SU-DHL-6 (cell line): ENCODE data around the gene TMEM128.
A peak's percentile ranks its signal among the peaks of the same experiment; 100 is the strongest.

ENCODE experiments used
- H2AFZ ChIP-seq: fragments of 200-600 bp; sonication (generic); 2 replicates; pipeline ENCODE4 v1.6.1; 2014; ENCODE audit warnings: low read depth, mild to moderate bottlenecking, moderate library complexity, mixed read lengths, antibody characterized with exemption, low read length; ENCODE audit not compliant: severe bottlenecking
- H3F3A ChIP-seq: fragments of 200-600 bp; shearing (Covaris generic); 2 replicates; pipeline ENCODE4 v1.6.0; 2016; ENCODE audit warnings: antibody characterized with exemption, mild to moderate bottlenecking; ENCODE audit not compliant: insufficient read depth
- H3K27ac ChIP-seq: fragments of 200-600 bp; sonication (generic); 2 replicates; pipeline ENCODE4 v1.5.1; 2016; ENCODE audit warnings: low read depth, mild to moderate bottlenecking, low read length, moderate library complexity, mixed read lengths
- H3K27me3 ChIP-seq: fragments of 200-600 bp; sonication (generic), shearing (Covaris generic); 2 replicates; pipeline ENCODE4 v1.6.0; 2014; ENCODE audit warnings: mild to moderate bottlenecking, low read length
- H3K36me3 ChIP-seq: fragments of 200-600 bp; sonication (generic); 2 replicates; pipeline ENCODE4 v1.6.1; 2014; ENCODE audit warnings: mild to moderate bottlenecking, low read length, mixed read lengths
- H3K4me2 ChIP-seq: fragments of 300-600, 200-600 bp; shearing (Covaris generic), sonication (generic); 2 replicates; pipeline ENCODE4 v1.6.0; 2014; ENCODE audit warnings: low read length, low read depth, mild to moderate bottlenecking; ENCODE audit not compliant: poor library complexity, severe bottlenecking
- H3K4me3 ChIP-seq: fragments of 200-600 bp; sonication (generic); 2 replicates; pipeline ENCODE4 v1.5.1; 2014; ENCODE audit warnings: antibody characterized with exemption, low read length, mild to moderate bottlenecking, mixed read lengths; ENCODE audit not compliant: insufficient read depth, poor library complexity, severe bottlenecking
- H3K79me2 ChIP-seq: fragments of 200-600 bp; sonication (generic); 2 replicates; pipeline ENCODE4 v1.6.1; 2014; ENCODE audit warnings: mild to moderate bottlenecking, low read length, moderate library complexity; ENCODE audit not compliant: insufficient read depth
- H3K9ac ChIP-seq: fragments of 200-600 bp; sonication (generic); 2 replicates; pipeline ENCODE4 v1.7.0; 2014; ENCODE audit warnings: mild to moderate bottlenecking, low read length
- H3K9me2 ChIP-seq: fragments of 200-600 bp; sonication (generic); replicated peaks from 2 replicates; pipeline ENCODE4 v1.6.1; 2014; ENCODE audit warnings: low read length; ENCODE audit not compliant: insufficient read depth
- H3K9me3 ChIP-seq: fragments of 200-600 bp; sonication (generic); 2 replicates; pipeline ENCODE4 v1.6.1; 2014; ENCODE audit warnings: low read length, mixed read lengths; ENCODE audit not compliant: insufficient read depth
- H4K20me1 ChIP-seq: fragments of 200-600 bp; sonication (generic); 2 replicates; pipeline ENCODE4 v1.6.1; 2014; ENCODE audit warnings: low read depth, mild to moderate bottlenecking, antibody characterized with exemption, low read length, moderate library complexity, mixed read lengths
- CTCF ChIP-seq: fragments of 200-600 bp; sonication (generic); IDR thresholded peaks from one replicate; pipeline ENCODE4 v1.5.1; 2017; ENCODE audit warnings: antibody characterized with exemption, mild to moderate bottlenecking, low read length, moderate library complexity; ENCODE audit not compliant: insufficient read depth, poor library complexity, severe bottlenecking
- EZH2phosphoT487 ChIP-seq: fragments of 200-600 bp; sonication (generic), shearing (Covaris generic); conservative IDR thresholded peaks from 2 replicates; pipeline ENCODE4 v1.6.1; 2018; ENCODE audit warnings: mild to moderate bottlenecking, antibody characterized with exemption, low read length, moderate library complexity, mixed read lengths

Gene TMEM128

GRCh38 chr4:4289941-4290850, 42.2 kb upstream of the TMEM128 start, which contains the start of the genes LYAR and ZBTB49:
Gene LYAR, minus strand, starts transcription at chr4:4290154. Its CDS starts 6,412 bp downstream, at chr4:4283742.
Gene ZBTB49, plus strand, starts transcription at chr4:4290251. Its CDS starts 9,695 bp downstream, at chr4:4299946.
- no peak for TF ChIP-seq EZH2phosphoT487
- TF ChIP-seq CTCF, result no peak
- Histone ChIP-seq H3K27me3 (no peaks in the 10 kb centered on the region), H3K79me2 (peaks cover 82% of the 10 kb centered on the region), H3F3A (no peaks in the 10 kb centered on the region), H3K36me3 (0 out of 2 replicates have a peak, but pooled peaks cover 4% of the 10 kb centered on the region), H3K9ac (peak within 1 kb of the TSS; percentile 96), H3K4me2 (peak within 1 kb of the TSS; percentile 92), H3K9me2 (no peaks in the 10 kb centered on the region), H2AFZ (peak within 1 kb of the TSS; percentile 62), H3K9me3 (no peaks in the 10 kb centered on the region), H4K20me1 (no peaks in the 10 kb centered on the region), H3K4me3 (peak within 1 kb of the TSS; percentile 97), H3K27ac (peak within 1 kb of the TSS; percentile 43)

DNA sequence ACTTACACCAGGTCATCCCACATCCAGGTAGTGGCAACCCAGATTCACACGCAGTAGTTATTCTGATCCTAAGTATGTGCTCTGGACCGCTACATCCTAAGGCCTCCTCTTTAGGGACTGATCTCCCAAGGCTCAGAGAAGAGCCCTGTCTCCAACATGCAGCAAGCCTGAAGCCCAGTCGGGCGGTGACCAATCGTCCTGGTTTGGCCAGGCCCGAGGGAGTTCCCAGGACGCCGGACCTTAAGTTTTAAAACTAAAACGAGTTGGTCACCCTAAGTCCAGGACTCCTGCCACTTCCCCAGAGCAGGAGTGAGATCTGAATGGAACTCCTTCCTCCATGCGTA, 41.5 kb upstream of the TMEM128 start:
- no peak for TF ChIP-seq EZH2phosphoT487
- no peak for TF ChIP-seq CTCF
- Histone ChIP-seq H3K9me3 (no peaks in the 10 kb centered on the region), H4K20me1 (no peaks in the 10 kb centered on the region), H3K27ac (peak overlapping the region; percentile 43), H2AFZ (peak overlapping the region; percentile 43), H3K9me2 (no peaks in the 10 kb centered on the region), H3K36me3 (0 out of 2 replicates have a peak, but pooled peaks cover 4% of the 10 kb centered on the region), H3K4me2 (peak overlapping the region; percentile 92), H3K27me3 (no peaks in the 10 kb centered on the region), H3F3A (no peaks in the 10 kb centered on the region), H3K4me3 (peak overlapping the region; percentile 97), H3K79me2 (peaks cover 83% of the 10 kb centered on the region), H3K9ac (peak overlapping the region; percentile 96)

DNA sequence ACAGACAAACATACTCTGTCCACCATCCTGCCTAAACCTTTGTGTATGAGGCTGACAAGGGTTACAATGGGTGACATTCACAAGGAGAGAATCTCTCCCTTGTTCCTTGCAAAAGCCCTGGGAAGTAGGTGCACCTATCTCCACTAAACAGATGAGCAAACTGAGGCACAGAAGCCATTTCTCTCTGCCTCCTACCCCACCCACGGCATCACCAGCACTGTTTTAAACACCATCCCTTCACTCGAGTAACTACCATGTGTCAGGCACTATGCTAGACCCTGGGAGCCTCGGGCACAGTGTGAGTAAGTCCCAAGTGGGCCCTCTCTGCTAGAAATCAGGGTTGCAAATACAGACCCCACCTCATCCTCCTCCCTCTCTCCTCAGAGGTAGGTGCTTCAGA, 41.0 kb upstream of the TMEM128 start:
- no peak for TF ChIP-seq EZH2phosphoT487
- no peak for TF ChIP-seq CTCF
- Histone ChIP-seq H3K9me2 (no peaks in the 10 kb centered on the region), H3F3A (no peaks in the 10 kb centered on the region), H3K27ac (0 out of 2 replicates have a peak overlapping the region, but pooled peaks have one; percentile 43), H3K36me3 (peaks cover 5% of the 10 kb centered on the region; the same call in 1 of the 2 replicates), H2AFZ (no peak overlapping the region), H3K4me3 (peak overlapping the region; percentile 97), H3K4me2 (peak overlapping the region; percentile 92), H3K9ac (peak overlapping the region; percentile 96), H3K27me3 (no peaks in the 10 kb centered on the region), H3K9me3 (no peaks in the 10 kb centered on the region), H4K20me1 (no peaks in the 10 kb centered on the region), H3K79me2 (peaks cover 81% of the 10 kb centered on the region)
